HT1080 (cell line): Measurements from ENCODE around the gene RNASEH2A. TPM values are rescaled to one million over a fixed set of nuclear protein-coding genes. Genes with fewer than 3 reads are reported as not detected.

ENCODE experiments used
- DNase-seq: peaks from one replicate; pipeline ENCODE4 v3.0.0-alpha.2; 2015; ENCODE audit warnings: low read depth
- small RNA-seq: library from RNA; depleted of rRNA; stranded (forward); fragments of <200 nt; gene quantifications from one replicate; pipeline ENCODE3, GENCODE V24; 2014
- total RNA-seq: library from RNA; depleted of rRNA; stranded (reverse); fragments of >200 nt; shearing (Covaris generic); gene quantifications from 2 replicates; pipeline ENCODE4 v1.2.3, GENCODE V29; 2014; rRNA removed

Gene RNASEH2A
- total RNA-seq, 1 experiment from 2014 or later, result 68.6 TPM

GRCh38 chr19:12858041-12858928 lies 51.9 kb downstream of the RNASEH2A start:
- no peak for DNase-seq

- DNase-seq, result no peak
These were observed 53.2 kb downstream of the RNASEH2A start for GRCh38 chr19:12859546-12859945.

Small RNA genes within 50 kb of the gene (small RNA-seq; reads per million reads assigned to genes)
- gene MIR5684 (not detected), gene MIR6794 (not detected)

Other genes with a start within 250 kb of the RNASEH2A start
- 3.4 and 7.0 TPM in 2 replicates for gene ZNF490, start 195.8 kb upstream of the RNASEH2A start, total RNA-seq
- 19.9 and 20.5 TPM in 2 replicates for gene ZNF791, start 195.7 kb upstream of the RNASEH2A start, total RNA-seq
- gene MAN2B1, start 139.8 kb upstream of the RNASEH2A start, total RNA-seq, result 31.2 and 38.5 TPM in 2 replicates
- gene WDR83, start 139.8 kb upstream of the RNASEH2A start, total RNA-seq, result 12.5 and 18.2 TPM in 2 replicates
- 90.0 and 103 TPM in 2 replicates for gene DHPS, start 124.7 kb upstream of the RNASEH2A start, total RNA-seq
- gene GNG14, start 118.6 kb upstream of the RNASEH2A start, total RNA-seq, result not detected in 2 replicates
- 14.0 and 22.2 TPM in 2 replicates for gene FBXW9, start 110.0 kb upstream of the RNASEH2A start, total RNA-seq
- 11.8 and 19.1 TPM in 2 replicates for gene TNPO2, start 82.7 kb upstream of the RNASEH2A start, total RNA-seq
- gene TRIR, start 71.9 kb upstream of the RNASEH2A start, total RNA-seq, result 290 and 342 TPM in 2 replicates
- 138 and 140 TPM in 2 replicates for gene GET3, start 69.1 kb upstream of the RNASEH2A start, total RNA-seq
- not detected in 2 replicates for gene BEST2, start 54.8 kb upstream of the RNASEH2A start, total RNA-seq
- gene HOOK2, start 31.0 kb upstream of the RNASEH2A start, total RNA-seq, result 4.7 and 6.9 TPM in 2 replicates
- 33.9 and 38.1 TPM in 2 replicates for gene JUNB, start 15.1 kb upstream of the RNASEH2A start, total RNA-seq
- gene PRDX2, start 4.8 kb upstream of the RNASEH2A start, total RNA-seq, result 88.6 and 94.3 TPM in 2 replicates
- not detected in 2 replicates for gene THSD8, start 4.5 kb upstream of the RNASEH2A start, total RNA-seq
- gene RTBDN, start 28.0 kb downstream of the RNASEH2A start, total RNA-seq, result not detected in 2 replicates
- 1.9 and 3.2 TPM in 2 replicates for gene MAST1, start 31.9 kb downstream of the RNASEH2A start, total RNA-seq
- 0.70 and 0.74 TPM in 2 replicates for gene DNASE2, start 74.9 kb downstream of the RNASEH2A start, total RNA-seq
- not detected in 2 replicates for gene KLF1, start 80.6 kb downstream of the RNASEH2A start, total RNA-seq
- gene GCDH, start 84.6 kb downstream of the RNASEH2A start, total RNA-seq, result 29.0 and 29.7 TPM in 2 replicates
- gene SYCE2, start 112.7 kb downstream of the RNASEH2A start, total RNA-seq, result 0.24 TPM in 1 of 2 replicates, not detected in the other
- gene FARSA, start 127.1 kb downstream of the RNASEH2A start, total RNA-seq, result 192 and 239 TPM in 2 replicates
- 1,453 and 1,684 TPM in 2 replicates for gene CALR, start 132.0 kb downstream of the RNASEH2A start, total RNA-seq
- gene RAD23A, start 139.3 kb downstream of the RNASEH2A start, total RNA-seq, result 178 and 212 TPM in 2 replicates
- 75.2 and 77.3 TPM in 2 replicates for gene GADD45GIP1, start 150.6 kb downstream of the RNASEH2A start, total RNA-seq
- 0.17 and 0.31 TPM in 2 replicates for gene DAND5, start 163.0 kb downstream of the RNASEH2A start, total RNA-seq
- 12.4 and 21.7 TPM in 2 replicates for gene NFIX, start 188.9 kb downstream of the RNASEH2A start, total RNA-seq